Hepatocyte (in vitro differentiated cells): ENCODE results near the gene MACROD2. TPM values are rescaled to one million over a fixed set of nuclear protein-coding genes. Genes with fewer than 3 reads are reported as not detected.

Experiments used
- DNase-seq: peaks from one replicate; pipeline ENCODE4 v3.0.0-alpha.2; 2016; ENCODE audit warnings: low spot score
- H2AFZ ChIP-seq: fragments of 200-600 bp; sonication (generic); 2 replicates; pipeline ENCODE4 v1.6.0; 2016; ENCODE audit warnings: antibody characterized with exemption, mild to moderate bottlenecking
- H3K27ac ChIP-seq: fragments of 200-600 bp; sonication (generic); 2 replicates; pipeline ENCODE4 v1.5.1; 2016; ENCODE audit warnings: mild to moderate bottlenecking
- H3K27me3 ChIP-seq: fragments of 200-600 bp; sonication (generic); 2 replicates; pipeline ENCODE4 v1.6.1; 2016
- H3K36me3 ChIP-seq: fragments of 200-600 bp; sonication (generic); replicated peaks from 2 replicates; pipeline ENCODE4 v1.5.1; 2016; ENCODE audit warnings: low read depth; ENCODE audit not compliant: insufficient read depth
- H3K4me1 ChIP-seq: fragments of 200-600 bp; sonication (generic); 2 replicates; pipeline ENCODE4 v1.5.1; 2016; ENCODE audit warnings: mild to moderate bottlenecking, moderate library complexity; ENCODE audit not compliant: insufficient read depth
- H3K4me2 ChIP-seq: fragments of 200-600 bp; sonication (generic); 2 replicates; pipeline ENCODE4 v1.6.0; 2016
- H3K4me3 ChIP-seq: fragments of 200-600 bp; sonication (generic); 2 replicates; pipeline ENCODE4 v1.5.1; 2016; ENCODE audit warnings: mild to moderate bottlenecking
- H3K79me2 ChIP-seq: fragments of 200-600 bp; sonication (generic); 2 replicates; pipeline ENCODE4 v1.6.0; 2017; ENCODE audit warnings: mild to moderate bottlenecking
- H3K9me2 ChIP-seq: fragments of 200-600 bp; sonication (generic); replicated peaks from 2 replicates; pipeline ENCODE4 v1.6.0; 2017; ENCODE audit warnings: mild to moderate bottlenecking; ENCODE audit not compliant: insufficient read depth
- H3K9me3 ChIP-seq: fragments of 200-600 bp; sonication (generic); 2 replicates; pipeline ENCODE4 v1.5.1; 2016; ENCODE audit warnings: low read depth, mild to moderate bottlenecking
- H4K20me1 ChIP-seq: fragments of 200-600 bp; sonication (generic); 2 replicates; pipeline ENCODE4 v1.6.0; 2016; ENCODE audit warnings: mild to moderate bottlenecking; ENCODE audit not compliant: insufficient read depth, poor library complexity, severe bottlenecking
- EZH2 ChIP-seq: fragments of 200-600 bp; sonication (generic); IDR thresholded peaks from 2 replicates; pipeline ENCODE4 v1.6.1; 2016; ENCODE audit warnings: antibody characterized with exemption, mild to moderate bottlenecking, borderline replicate concordance
- EZH2phosphoT487 ChIP-seq: fragments of 200-600 bp; sonication (generic); IDR thresholded peaks from one replicate; pipeline ENCODE4 v1.6.1; 2018; ENCODE audit warnings: antibody characterized with exemption, mild to moderate bottlenecking, low read depth, moderate library complexity; ENCODE audit not compliant: unreplicated experiment, severe bottlenecking
- WGBS: methylation state at CpG from one replicate; pipeline ENCODE4 v1.1.6; 2016; ENCODE audit warnings: low lambda C conversion rate; ENCODE audit errors: missing lambda C conversion rate; 5-methylcytosine and 5-hydroxymethylcytosine counted together
- polyA plus RNA-seq: library from polyadenylated mRNA; unstranded; fragments of >200 nt; fragmentation: Nextera tagmentation; extraction: Ambion mirVana; gene quantifications from 2 replicates; pipeline ENCODE4 v1.2.1, GENCODE V29; 2016
- total RNA-seq: library from RNA; depleted of rRNA; stranded (reverse); fragments of >200 nt; gene quantifications from 2 replicates; pipeline ENCODE4 v1.2.3, GENCODE V29; 2014
- TF ChIP-seq, protein P1 (sequence below): fragments of 200-600 bp; sonication (generic); IDR thresholded peaks from 2 replicates; pipeline ENCODE4 v1.5.1; 2016; ENCODE audit warnings: antibody characterized with exemption, mild to moderate bottlenecking; ENCODE audit not compliant: poor library complexity

The MACROD2 gene
- total and polyA plus RNA-seq, 2 experiments from 2014 or later: 2.4 to 3.1 TPM

DNA sequence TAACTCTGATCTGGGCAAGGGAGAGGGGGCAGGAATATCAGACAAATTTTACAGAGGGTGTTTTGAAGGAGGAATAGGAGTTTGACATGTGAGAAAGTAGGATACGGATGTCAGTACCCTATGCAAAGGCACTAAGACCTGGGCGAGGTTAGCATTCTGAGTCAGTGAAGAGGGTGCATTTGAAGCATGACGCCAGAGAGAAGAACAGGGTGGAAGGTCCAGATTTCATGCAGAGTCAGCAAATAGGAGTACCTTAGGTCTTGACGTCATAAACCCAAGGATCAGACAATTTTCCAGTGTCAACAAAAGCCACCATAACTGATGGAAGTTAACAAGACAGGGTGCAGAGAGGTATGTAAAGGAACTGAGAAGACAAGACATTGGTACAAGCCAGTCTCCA lies 1738.7 kb downstream of the MACROD2 start:
- no peak overlapping the region for H3K27ac ChIP-seq
- H3K27me3 ChIP-seq: no peaks in the 10 kb centered on the region
- no peak for TF ChIP-seq EZH2phosphoT487
- TF ChIP-seq, protein P1, sequence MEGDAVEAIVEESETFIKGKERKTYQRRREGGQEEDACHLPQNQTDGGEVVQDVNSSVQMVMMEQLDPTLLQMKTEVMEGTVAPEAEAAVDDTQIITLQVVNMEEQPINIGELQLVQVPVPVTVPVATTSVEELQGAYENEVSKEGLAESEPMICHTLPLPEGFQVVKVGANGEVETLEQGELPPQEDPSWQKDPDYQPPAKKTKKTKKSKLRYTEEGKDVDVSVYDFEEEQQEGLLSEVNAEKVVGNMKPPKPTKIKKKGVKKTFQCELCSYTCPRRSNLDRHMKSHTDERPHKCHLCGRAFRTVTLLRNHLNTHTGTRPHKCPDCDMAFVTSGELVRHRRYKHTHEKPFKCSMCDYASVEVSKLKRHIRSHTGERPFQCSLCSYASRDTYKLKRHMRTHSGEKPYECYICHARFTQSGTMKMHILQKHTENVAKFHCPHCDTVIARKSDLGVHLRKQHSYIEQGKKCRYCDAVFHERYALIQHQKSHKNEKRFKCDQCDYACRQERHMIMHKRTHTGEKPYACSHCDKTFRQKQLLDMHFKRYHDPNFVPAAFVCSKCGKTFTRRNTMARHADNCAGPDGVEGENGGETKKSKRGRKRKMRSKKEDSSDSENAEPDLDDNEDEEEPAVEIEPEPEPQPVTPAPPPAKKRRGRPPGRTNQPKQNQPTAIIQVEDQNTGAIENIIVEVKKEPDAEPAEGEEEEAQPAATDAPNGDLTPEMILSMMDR: no peak
- TF ChIP-seq EZH2: no peak
- no peaks in the 10 kb centered on the region for H4K20me1 ChIP-seq
- no peaks in the 10 kb centered on the region for H3K9me3 ChIP-seq
- DNase-seq: no peak
- H3K4me2 ChIP-seq: no peak overlapping the region
- H3K36me3 ChIP-seq: no peaks in the 10 kb centered on the region
- H3K9me2 ChIP-seq: no peaks in the 10 kb centered on the region
- H2AFZ ChIP-seq: no peak overlapping the region
- no peaks in the 10 kb centered on the region for H3K79me2 ChIP-seq
- H3K4me1 ChIP-seq: no peaks in the 10 kb centered on the region
- no peak overlapping the region for H3K4me3 ChIP-seq
- WGBS: 89% methylated on average over 4 of the region's 4 CpGs

DNA sequence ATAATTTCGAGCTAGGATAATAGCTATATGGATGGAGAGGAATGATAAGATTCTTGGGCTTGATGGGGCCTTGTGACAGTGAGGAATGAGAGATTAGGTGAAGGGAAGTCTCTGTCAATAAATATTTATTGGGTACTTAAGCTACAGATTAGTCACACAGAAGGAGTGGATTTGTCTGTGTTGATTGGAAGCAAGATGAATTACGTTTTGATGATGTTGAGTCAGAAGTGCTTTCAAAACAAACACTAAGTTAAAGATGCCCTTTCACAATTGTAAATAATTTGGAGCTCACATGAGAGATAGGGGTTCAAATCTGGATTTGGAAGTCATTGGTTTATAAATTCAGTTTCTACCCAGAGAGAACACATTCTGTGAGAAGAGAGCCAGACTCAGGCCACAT lies 1743.7 kb downstream of the MACROD2 start:
- no peak for DNase-seq
- no peak overlapping the region for H3K4me3 ChIP-seq
- H2AFZ ChIP-seq: no peak overlapping the region
- H3K4me1 ChIP-seq: no peaks in the 10 kb centered on the region
- TF ChIP-seq EZH2phosphoT487 (no peak), EZH2 (no peak)
- TF ChIP-seq, protein P1: no peak
- H3K79me2 ChIP-seq: no peaks in the 10 kb centered on the region
- H3K27ac ChIP-seq: no peak overlapping the region
- no peaks in the 10 kb centered on the region for H3K9me2 ChIP-seq
- no peaks in the 10 kb centered on the region for H3K27me3 ChIP-seq
- H4K20me1 ChIP-seq: no peaks in the 10 kb centered on the region
- no peaks in the 10 kb centered on the region for H3K9me3 ChIP-seq
- 58% methylated on average over 2 of the region's 2 CpGs for WGBS
- H3K36me3 ChIP-seq: no peaks in the 10 kb centered on the region
- H3K4me2 ChIP-seq: no peak overlapping the region

DNA sequence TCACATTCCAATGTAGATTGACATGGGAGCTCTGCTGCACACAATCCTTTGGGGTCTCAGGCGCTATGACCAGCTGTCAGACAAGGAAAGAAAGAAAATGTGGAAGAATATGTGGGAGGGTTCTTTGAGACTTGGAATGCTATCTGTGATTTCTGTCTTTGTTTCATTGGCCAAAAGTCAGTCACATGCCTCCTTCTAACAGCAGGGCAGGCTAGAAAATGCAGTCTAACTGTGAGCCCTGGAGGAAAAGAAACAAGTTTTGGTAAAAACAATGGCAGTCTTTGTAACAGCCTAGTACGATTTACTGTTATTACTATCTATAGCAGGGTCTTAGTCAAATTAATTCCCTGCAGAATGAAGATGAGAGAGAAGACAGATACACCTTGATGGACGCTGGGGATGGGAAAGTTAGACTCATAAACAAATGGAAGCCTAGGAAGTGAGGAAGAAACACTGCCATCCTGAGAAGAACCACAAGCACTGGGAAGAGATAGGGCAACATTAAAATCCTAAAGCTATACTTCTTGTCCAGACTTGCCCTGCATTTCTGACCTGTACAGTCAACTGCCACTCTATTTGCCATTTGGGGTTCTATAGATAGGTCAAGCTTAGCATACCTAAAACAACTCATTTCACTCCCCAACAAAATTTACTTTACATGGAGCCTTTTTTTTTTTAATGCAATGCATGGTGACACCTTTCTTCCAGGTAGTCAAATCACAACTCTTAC lies 1744.9 kb downstream of the MACROD2 start:
- 86% methylated on average over 3 of the region's 3 CpGs for WGBS
- Histone ChIP-seq H3K36me3 (no peaks in the 10 kb centered on the region), H3K9me3 (no peaks in the 10 kb centered on the region), H3K27ac (no peak overlapping the region), H3K27me3 (no peaks in the 10 kb centered on the region), H2AFZ (no peak overlapping the region), H3K4me3 (no peak overlapping the region), H3K4me2 (no peak overlapping the region), H3K9me2 (no peaks in the 10 kb centered on the region), H3K79me2 (no peaks in the 10 kb centered on the region), H3K4me1 (no peaks in the 10 kb centered on the region), H4K20me1 (no peaks in the 10 kb centered on the region)
- DNase-seq: no peak
- no peak for TF ChIP-seq EZH2
- TF ChIP-seq, protein P1: no peak
